Stimulated activated CD8-positive, alpha-beta memory T cell treated with anti-CD3 and anti-CD28 coated beads, Interleukin-4, amount 100 ng/mL, for 4 hours (primary cell): ENCODE measurements around the gene ANKRD9.

ENCODE experiments used
- DNase-seq, 2 donors: peaks; one replicate each; pipeline ENCODE4 v3.0.0-alpha.2; 2020; ENCODE audit warnings: low read depth in 2 of 2, low spot score in 1 of 2

Gene ANKRD9

DNA sequence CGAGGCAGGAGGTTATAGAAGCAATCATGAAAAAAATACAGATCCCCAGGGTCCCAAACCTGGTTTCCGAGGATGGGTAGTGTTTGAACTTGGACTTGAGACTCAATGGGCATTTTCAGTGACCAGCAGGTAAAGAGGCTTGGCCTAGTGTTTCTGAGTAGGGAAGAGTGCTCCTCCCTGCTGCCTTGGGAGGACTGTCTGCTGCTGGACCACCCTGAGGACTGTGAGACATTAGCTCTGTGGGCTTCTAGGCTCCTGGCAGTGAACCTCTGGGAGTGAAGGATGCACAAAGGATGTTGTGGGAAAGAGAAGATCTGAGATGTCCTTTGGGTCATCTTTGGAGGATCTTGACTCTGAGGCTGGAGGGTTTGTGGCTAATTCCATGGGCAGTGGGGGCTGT is 30.5 kb downstream of the ANKRD9 start:
- no peak for DNase-seq

DNA sequence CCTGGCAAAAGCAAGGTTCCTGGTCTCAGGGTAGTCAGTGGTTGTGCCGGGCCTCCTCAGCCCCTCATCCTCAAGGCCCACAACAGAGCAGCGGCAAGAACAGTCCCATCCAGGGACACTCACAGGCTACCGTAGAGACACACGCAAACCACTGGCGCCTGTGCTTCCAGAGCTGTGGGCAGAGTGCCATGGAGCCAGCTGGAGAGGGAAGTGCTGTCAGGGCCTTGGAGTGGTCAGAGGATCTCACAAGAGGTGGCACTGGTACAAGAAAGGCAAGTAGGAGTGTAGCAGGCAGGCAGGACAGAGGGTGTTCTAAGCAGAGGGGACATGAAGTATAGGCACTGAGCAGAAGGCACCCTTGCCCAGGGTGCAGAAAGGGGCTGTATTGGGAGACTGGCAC is 34.6 kb downstream of the ANKRD9 start:
- no peak for DNase-seq

DNA sequence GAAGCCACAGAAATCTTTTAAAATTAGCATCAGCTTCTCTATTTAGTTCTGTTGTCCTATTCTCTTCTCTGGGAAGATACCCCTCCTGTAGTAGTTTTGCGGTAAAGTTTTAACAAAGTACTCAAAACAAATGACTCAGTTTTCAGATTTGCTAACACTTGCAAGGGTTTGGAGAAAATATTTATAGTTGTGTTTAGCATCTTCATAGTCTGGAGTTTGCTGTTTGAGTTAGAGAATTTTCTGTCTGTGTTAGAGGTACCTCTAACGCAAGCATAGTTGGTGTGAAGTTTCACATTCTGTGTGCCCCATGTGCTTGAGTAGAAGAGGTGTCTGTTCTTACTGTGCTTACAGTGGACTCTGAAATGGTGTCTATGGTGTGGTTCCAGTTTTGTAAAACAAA is 36.0 kb downstream of the ANKRD9 start:
- no peak for DNase-seq

DNA sequence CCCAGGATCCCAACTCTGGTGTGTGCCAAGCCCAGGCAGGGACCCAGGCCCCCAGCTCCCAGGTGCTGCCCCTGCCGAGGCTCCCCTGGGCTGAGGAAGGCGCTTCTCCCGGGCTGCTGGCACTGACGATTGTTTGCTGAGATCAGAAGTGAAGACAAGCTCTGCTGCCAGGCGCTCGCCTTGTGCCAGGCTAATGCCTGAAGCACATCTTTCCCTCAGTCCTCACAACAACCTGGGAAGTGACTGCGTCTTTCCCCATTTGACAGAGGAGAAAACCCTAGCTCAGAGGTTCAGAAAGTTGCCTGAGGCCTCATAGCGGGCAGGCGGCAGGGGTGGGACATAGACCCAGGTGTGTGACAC is 36.8 kb downstream of the ANKRD9 start:
- no peak for DNase-seq

DNA sequence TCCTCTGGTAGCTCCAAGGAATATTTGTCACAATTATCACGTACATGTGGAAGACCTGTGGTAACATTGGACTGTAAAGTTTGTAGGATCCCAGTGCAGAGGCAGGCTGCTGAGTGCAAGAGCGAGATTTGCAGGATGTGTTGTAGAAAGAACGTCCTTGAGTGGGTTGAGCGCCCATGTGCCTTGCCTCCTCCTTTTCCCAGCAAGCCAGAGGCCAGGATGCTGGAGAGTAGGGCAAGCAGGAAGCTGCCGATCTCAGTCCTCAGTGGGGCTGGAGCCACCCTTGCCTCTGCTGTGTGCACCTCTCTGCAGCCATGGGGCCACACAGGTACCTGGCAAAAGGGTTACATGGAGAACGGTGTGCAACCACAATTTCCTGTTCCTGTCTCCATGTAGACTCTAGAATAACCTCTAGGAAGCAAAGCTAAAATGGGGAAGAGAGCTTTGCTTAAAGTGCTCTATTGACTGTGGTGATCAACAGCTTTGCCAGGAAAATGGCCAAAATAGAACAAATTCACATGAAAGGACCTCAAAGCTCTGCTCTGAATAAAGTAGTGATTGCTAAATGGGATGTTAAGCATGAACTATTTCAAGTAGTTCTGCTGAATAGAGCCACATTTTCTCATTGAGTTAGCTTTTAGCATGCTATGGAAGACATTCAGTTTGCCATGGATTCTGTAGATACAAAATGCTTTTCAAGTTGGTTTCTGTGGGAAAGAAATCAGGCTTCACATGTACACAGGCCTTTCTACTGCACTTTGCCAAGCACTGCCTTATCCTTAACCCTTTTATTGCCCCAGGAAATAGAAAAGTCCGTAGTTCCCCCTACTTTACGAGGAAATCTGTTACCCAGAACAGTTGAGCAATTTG is 37.4 kb downstream of the ANKRD9 start:
- DNase-seq: no peak

DNA sequence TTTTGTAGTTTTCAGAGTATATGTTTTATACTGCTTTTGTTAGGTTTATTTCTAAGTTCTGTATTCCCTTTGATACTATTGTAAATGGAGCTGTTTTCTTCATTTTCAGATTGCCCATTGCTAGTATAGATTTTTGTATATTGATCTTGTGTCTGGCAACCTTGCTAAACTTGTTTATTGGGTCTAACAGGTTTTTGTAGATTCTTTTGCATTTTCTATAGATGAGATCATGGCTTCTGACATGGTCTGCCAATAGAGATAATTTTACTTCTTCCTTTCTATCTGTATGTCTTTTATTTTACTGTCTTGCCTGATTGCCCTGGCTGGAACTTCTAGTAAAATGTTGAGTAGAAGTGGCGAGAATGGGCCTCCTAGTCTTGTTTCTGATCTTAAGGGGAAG is 40.3 kb downstream of the ANKRD9 start:
- no peak for DNase-seq

DNA sequence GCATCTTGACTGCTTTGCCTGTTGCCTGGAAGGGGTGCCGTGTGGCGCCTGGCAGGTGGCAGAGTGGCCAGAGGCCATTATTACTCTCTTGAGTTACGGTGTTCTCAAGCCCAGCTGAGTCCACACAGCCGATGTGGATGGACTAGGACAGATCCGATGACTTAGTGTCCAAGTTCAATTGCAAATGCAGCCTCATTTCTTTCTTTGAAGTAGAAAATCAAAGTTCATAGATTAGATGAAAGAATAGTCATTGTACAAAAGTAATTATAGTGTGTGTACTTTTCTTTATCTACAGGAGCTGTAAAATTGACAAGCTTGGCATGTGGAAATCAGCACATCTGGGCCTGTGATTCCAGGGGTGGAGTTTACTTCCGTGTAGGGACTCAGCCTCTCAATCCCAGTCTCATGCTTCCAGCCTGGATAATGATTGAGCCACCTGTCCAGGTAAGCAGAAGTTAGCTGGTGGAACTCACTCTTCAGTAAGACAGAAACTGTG is 44.7 kb downstream of the ANKRD9 start:
- DNase-seq: no peak

DNA sequence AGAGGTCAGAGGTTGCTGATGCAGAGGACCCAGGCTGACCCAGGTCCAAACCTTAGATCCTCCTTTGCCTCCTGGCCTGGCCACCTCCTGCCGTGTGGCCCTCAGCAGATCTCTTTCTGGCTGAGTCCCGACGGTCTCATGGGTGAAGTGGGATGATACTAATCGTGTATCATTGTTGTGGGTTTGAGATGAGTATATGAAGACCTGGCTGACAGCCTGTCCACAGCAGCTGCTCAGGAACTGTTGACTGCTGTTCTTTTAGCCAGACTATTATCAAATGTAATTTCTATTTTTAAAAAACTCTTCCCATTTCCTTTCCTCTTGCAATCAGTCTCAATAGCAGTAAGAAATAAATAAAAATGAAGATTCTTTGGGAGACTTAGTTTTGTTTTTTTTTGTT is 45.6 kb downstream of the ANKRD9 start:
- DNase-seq: no peak

DNA sequence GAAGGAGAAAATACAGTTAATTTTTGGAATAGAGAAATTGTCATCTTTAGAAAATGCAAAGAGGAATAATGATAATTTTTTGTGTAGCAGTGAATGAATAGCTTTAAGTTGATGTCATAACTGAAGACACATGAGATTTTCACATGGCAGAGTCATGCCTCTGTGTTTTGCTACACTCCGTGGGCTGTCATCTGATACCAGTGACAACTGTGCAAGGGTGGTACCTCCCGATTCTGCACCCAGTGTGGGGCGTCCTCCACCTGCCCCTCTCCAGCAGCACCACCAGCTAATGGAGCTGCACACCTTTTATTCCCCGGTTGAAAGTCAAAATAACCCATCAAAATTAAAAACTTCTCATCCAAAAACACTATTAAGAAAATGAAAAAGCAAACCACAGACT is 47.2 kb downstream of the ANKRD9 start:
- DNase-seq: no peak

DNA sequence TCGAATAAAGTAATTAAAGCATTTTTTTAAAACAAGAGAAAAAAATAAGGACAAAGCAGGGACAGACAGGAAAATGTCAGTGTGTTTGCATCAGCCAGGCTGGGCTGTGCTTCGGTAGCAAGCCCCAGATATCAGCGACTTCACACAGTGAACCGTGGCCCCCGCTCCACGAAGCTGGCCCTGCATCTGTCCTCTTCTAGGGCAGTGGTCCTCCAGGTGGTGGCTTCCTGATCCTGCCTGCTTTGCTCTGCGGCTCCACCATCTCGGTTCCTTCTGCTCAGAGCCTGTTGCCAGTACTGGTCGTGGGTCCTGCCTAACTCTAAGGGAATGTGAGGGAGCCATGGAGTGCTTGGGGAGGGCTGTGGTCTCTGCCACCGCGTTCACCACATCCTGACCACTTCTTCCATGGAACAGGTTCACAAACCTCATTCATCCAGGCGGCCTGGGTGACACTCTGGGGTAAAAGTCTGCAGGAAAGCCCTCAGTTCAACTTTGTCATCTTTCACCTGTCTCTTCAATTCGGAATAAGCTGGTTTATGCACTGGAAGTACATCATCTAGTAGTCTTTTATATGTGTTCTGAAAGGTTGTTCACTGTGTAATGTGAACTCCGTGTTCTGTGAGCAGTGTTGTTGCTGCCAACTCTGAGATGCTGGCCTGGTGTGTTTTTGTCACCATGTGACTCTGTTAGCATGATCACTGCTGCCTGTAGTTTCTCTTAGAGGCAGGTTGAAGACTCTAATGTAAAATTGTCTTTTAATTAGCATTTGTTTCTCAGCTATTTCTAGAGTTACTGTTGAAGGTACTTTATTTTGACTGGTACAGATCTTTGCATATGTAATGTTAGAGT is 47.9 kb downstream of the ANKRD9 start:
- DNase-seq: no peak

DNA sequence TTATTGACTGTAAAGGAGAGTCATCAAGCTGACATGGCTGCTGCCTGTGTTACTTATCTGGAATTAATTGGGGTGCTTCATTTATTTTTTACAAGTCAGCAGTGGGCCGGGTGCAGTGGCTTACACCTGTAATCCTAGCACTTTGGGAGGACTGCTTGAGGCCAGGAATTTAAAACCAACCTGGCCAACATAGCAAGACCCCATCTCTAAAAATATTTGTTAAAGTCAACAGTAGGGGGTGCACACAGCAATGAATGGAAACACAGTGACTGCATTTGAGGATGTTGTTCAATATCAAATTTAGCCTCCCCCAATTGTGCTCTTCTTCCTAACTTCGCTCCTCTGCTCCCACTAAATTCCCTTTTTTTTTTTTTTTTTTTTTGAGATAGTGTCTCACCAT is 52.1 kb downstream of the ANKRD9 start:
- DNase-seq: no peak

DNA sequence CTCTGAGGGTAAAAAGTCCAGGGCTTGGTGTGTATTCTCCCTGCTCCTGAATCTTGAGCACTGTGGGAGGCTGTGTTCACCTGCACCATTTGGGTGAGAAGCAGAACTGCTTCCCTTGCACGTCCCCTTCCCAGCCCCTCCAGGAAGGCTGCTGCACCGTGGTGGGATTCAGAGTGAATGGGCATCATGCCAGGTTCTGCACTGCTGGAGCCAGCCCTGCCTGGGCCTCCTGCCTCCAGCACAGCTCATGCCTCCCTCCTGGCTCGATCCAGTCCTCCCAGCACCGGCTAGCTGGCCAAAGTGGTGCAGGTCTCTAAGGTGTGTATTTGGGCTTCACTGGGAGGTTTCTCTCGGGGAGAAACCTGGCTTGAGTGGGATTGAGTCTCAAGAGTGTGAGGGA is 54.9 kb downstream of the ANKRD9 start:
- no peak for DNase-seq

DNA sequence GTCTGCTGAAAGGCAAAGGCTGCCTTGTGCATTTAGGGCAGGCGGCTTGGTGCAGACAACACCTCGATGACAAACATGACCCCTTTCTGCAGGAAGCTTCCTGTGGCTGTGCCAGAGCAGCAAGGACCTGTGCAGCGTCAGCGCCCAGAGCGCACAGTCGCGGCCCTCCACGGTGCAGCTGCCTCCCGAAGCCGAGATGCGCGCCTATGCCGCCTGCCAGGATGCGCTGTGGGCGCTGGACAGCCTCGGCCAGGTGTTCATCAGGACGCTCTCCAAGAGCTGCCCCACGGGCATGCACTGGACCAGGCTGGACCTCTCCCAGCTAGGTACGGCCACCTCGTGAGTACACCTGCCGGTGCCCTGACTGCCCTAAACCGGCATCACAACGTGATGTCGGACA is 57.3 kb downstream of the ANKRD9 start:
- no peak for DNase-seq
